HUES48 (cell line): Measurements from ENCODE around the gene PLOD3.

Source experiments
- H3K27ac ChIP-seq: one replicate; pipeline ENCODE4 v1.7.0; 2013; ENCODE audit warnings: low read depth, low read length, inconsistent platforms
- H3K27me3 ChIP-seq: 2 replicates; pipeline ENCODE4 v1.6.1; 2013; ENCODE audit warnings: mild to moderate bottlenecking, low read length; ENCODE audit not compliant: control insufficient read depth, insufficient read depth
- H3K36me3 ChIP-seq: 2 replicates; pipeline ENCODE4 v1.6.1; 2013; ENCODE audit warnings: low read length; ENCODE audit not compliant: control insufficient read depth, insufficient read depth
- H3K4me1 ChIP-seq: 2 replicates; pipeline ENCODE4 v1.6.1; 2013; ENCODE audit warnings: mild to moderate bottlenecking, low read length; ENCODE audit not compliant: control insufficient read depth, insufficient read depth
- H3K4me3 ChIP-seq: 2 replicates; pipeline ENCODE4 v1.5.1; 2013; ENCODE audit warnings: mild to moderate bottlenecking, low read depth, low read length
- H3K9ac ChIP-seq: 2 replicates; pipeline ENCODE4 v1.6.1; 2013; ENCODE audit warnings: mild to moderate bottlenecking, low read depth, low read length, moderate library complexity
- H3K9me3 ChIP-seq: 2 replicates; pipeline ENCODE4 v1.6.1; 2013; ENCODE audit warnings: low read length; ENCODE audit not compliant: control insufficient read depth, insufficient read depth

Gene PLOD3

GRCh38 chr7:101197991-101198390 is 19.4 kb downstream of the PLOD3 start:
- Histone ChIP-seq H3K36me3 (no peaks in the 10 kb centered on the region), H3K9me3 (no peaks in the 10 kb centered on the region), H3K4me1 (peaks cover 10% of the 10 kb centered on the region)

GRCh38 chr7:101195884-101196283 is 21.5 kb downstream of the PLOD3 start:
- no peak overlapping the region for H3K27ac ChIP-seq
- no peak overlapping the region for H3K4me3 ChIP-seq
- H3K9me3 ChIP-seq = no peaks in the 10 kb centered on the region
- no peak overlapping the region for H3K9ac ChIP-seq
- no peaks in the 10 kb centered on the region for H3K36me3 ChIP-seq
- H3K27me3 ChIP-seq = 0 out of 2 replicates have a peak, but pooled peaks cover 6% of the 10 kb centered on the region
- peaks cover 9% of the 10 kb centered on the region for H3K4me1 ChIP-seq

More at GRCh38 chr7:101197991-101198390, 19.4 kb downstream of the PLOD3 start:
- Histone ChIP-seq H3K4me3 (no peak overlapping the region), H3K27me3 (peaks cover 18% of the 10 kb centered on the region), H3K27ac (no peak overlapping the region), H3K9ac (no peak overlapping the region)

- Histone ChIP-seq H3K36me3 (no peaks in the 10 kb centered on the region), H3K9ac (no peak overlapping the region), H3K4me1 (peaks cover 2% of the 10 kb centered on the region; the same call in 1 of the 2 replicates), H3K27ac (no peak overlapping the region), H3K27me3 (no peaks in the 10 kb centered on the region), H3K4me3 (no peak overlapping the region), H3K9me3 (no peaks in the 10 kb centered on the region)
Observed at GRCh38 chr7:101189109-101189508, 28.3 kb downstream of the PLOD3 start.

- Histone ChIP-seq H3K27ac (no peak overlapping the region), H3K9ac (no peak overlapping the region), H3K4me3 (no peak overlapping the region), H3K27me3 (no peaks in the 10 kb centered on the region), H3K36me3 (no peaks in the 10 kb centered on the region), H3K9me3 (no peaks in the 10 kb centered on the region), H3K4me1 (0 out of 2 replicates have a peak, but pooled peaks cover 5% of the 10 kb centered on the region)
Observed at GRCh38 chr7:101186844-101187428, 30.4 kb downstream of the PLOD3 start.

- no peak overlapping the region for H3K27ac ChIP-seq
Observed at GRCh38 chr7:101186194-101186593, 31.2 kb downstream of the PLOD3 start.

GRCh38 chr7:101185258-101185839 is 32.0 kb downstream of the PLOD3 start:
- Histone ChIP-seq H3K27me3 (peaks cover 11% of the 10 kb centered on the region), H3K9me3 (no peaks in the 10 kb centered on the region)

More at GRCh38 chr7:101186194-101186593, 31.2 kb downstream of the PLOD3 start:
- H3K4me1 ChIP-seq = 0 out of 2 replicates have a peak, but pooled peaks cover 5% of the 10 kb centered on the region
- no peaks in the 10 kb centered on the region for H3K36me3 ChIP-seq
- no peaks in the 10 kb centered on the region for H3K9me3 ChIP-seq
- H3K27me3 ChIP-seq = peaks cover 3% of the 10 kb centered on the region; the same call in 1 of the 2 replicates
- no peak overlapping the region for H3K9ac ChIP-seq
- H3K4me3 ChIP-seq = no peak overlapping the region

GRCh38 chr7:101180130-101180755 is 37.1 kb downstream of the PLOD3 start, which contains the start of gene NAT16:
Gene NAT16, minus strand, starts transcription at chr7:101180293. Its CDS starts 5,486 bp downstream, at chr7:101174807.
- no peak within 1 kb of the TSS for H3K9ac ChIP-seq
- H3K27ac ChIP-seq = no peak within 1 kb of the TSS
- peaks cover 61% of the 10 kb centered on the region for H3K27me3 ChIP-seq

More at GRCh38 chr7:101185258-101185839, 32.0 kb downstream of the PLOD3 start:
- Histone ChIP-seq H3K36me3 (no peaks in the 10 kb centered on the region), H3K4me1 (0 out of 2 replicates have a peak, but pooled peaks cover 5% of the 10 kb centered on the region), H3K27ac (no peak overlapping the region), H3K9ac (no peak overlapping the region), H3K4me3 (no peak overlapping the region)

GRCh38 chr7:101179713-101180112 is 37.7 kb downstream of the PLOD3 start:
- Histone ChIP-seq H3K36me3 (no peaks in the 10 kb centered on the region), H3K9me3 (no peaks in the 10 kb centered on the region), H3K9ac (no peak overlapping the region), H3K27me3 (peaks cover 67% of the 10 kb centered on the region), H3K4me1 (0 out of 2 replicates have a peak, but pooled peaks cover 5% of the 10 kb centered on the region), H3K27ac (no peak overlapping the region), H3K4me3 (peak overlapping the region; percentile 58)

More at GRCh38 chr7:101180130-101180755, 37.1 kb downstream of the PLOD3 start, which contains the start of gene NAT16:
- H3K9me3 ChIP-seq = no peaks in the 10 kb centered on the region
- 0 out of 2 replicates have a peak, but pooled peaks cover 5% of the 10 kb centered on the region for H3K4me1 ChIP-seq
- H3K36me3 ChIP-seq = no peaks in the 10 kb centered on the region
- H3K4me3 ChIP-seq = peak within 1 kb of the TSS; percentile 58

GRCh38 chr7:101179117-101179516 is 38.3 kb downstream of the PLOD3 start:
- Histone ChIP-seq H3K9me3 (no peaks in the 10 kb centered on the region), H3K9ac (no peak overlapping the region), H3K36me3 (no peaks in the 10 kb centered on the region), H3K27me3 (peaks cover 73% of the 10 kb centered on the region), H3K4me3 (peak overlapping the region; percentile 58), H3K4me1 (0 out of 2 replicates have a peak, but pooled peaks cover 5% of the 10 kb centered on the region), H3K27ac (no peak overlapping the region)

GRCh38 chr7:101177644-101178043 is 39.7 kb downstream of the PLOD3 start:
- Histone ChIP-seq H3K36me3 (no peaks in the 10 kb centered on the region), H3K4me3 (no peak overlapping the region), H3K27me3 (peaks cover 87% of the 10 kb centered on the region), H3K9me3 (no peaks in the 10 kb centered on the region), H3K4me1 (peaks cover 7% of the 10 kb centered on the region; the same call in 1 of the 2 replicates), H3K27ac (no peak overlapping the region), H3K9ac (no peak overlapping the region)

GRCh38 chr7:101175664-101176063 is 41.7 kb downstream of the PLOD3 start:
- Histone ChIP-seq H3K27me3 (peaks cover 99% of the 10 kb centered on the region), H3K9ac (no peak overlapping the region), H3K27ac (no peak overlapping the region), H3K9me3 (no peaks in the 10 kb centered on the region), H3K36me3 (no peaks in the 10 kb centered on the region), H3K4me3 (no peak overlapping the region), H3K4me1 (peaks cover 19% of the 10 kb centered on the region)
